Mesenchymal stem cell (in vitro differentiated cells and primary cell): ENCODE measurements around the gene PRSS38.

Experiments
- DNase-seq: peaks from one replicate; pipeline ENCODE4 v3.0.0-alpha.2; 2013
- H2AFZ ChIP-seq: one replicate; pipeline ENCODE4 v1.6.1; 2013; ENCODE audit warnings: low read depth, mild to moderate bottlenecking, control low read depth, inconsistent platforms, low read length, moderate library complexity
- H2AK5ac ChIP-seq: 2 replicates; pipeline ENCODE4 v1.6.1; 2013; ENCODE audit warnings: low read length, moderate library complexity, mild to moderate bottlenecking, inconsistent platforms; ENCODE audit not compliant: severe bottlenecking
- H2BK120ac ChIP-seq: one replicate; pipeline ENCODE4 v1.6.1; 2013; ENCODE audit warnings: low read depth, mild to moderate bottlenecking, inconsistent platforms, low read length, moderate library complexity
- H2BK12ac ChIP-seq, 2 experiments: one replicate each; pipeline ENCODE4 v1.6.1; 2013; ENCODE audit warnings: inconsistent platforms in 2 of 2, low read length in 2 of 2, mild to moderate bottlenecking in 2 of 2, moderate library complexity in 2 of 2, control low read depth in 1 of 2
- H2BK15ac ChIP-seq: one replicate; pipeline ENCODE4 v1.6.1; 2013; ENCODE audit warnings: mild to moderate bottlenecking, low read depth, inconsistent platforms; ENCODE audit not compliant: poor library complexity, severe bottlenecking
- H2BK5ac ChIP-seq: 2 replicates; pipeline ENCODE4 v1.6.1; 2013; ENCODE audit warnings: low read depth, mild to moderate bottlenecking, low read length, control low read depth, inconsistent platforms; ENCODE audit not compliant: poor library complexity, severe bottlenecking
- H3K14ac ChIP-seq, 2 experiments: one replicate each; pipeline ENCODE4 v1.6.1; 2013; ENCODE audit warnings: inconsistent platforms in 2 of 2, low read length in 2 of 2, control low read depth in 1 of 2, mild to moderate bottlenecking in 1 of 2, moderate library complexity in 1 of 2
- H3K18ac ChIP-seq, 2 experiments: one replicate each; pipeline ENCODE4 v1.6.1; 2013; ENCODE audit warnings: inconsistent platforms in 2 of 2, low read length in 2 of 2, control low read depth in 1 of 2, low read depth in 1 of 2, mild to moderate bottlenecking in 1 of 2
- H3K23ac ChIP-seq, 2 experiments: one replicate each; pipeline ENCODE4 v1.6.1; 2013; ENCODE audit warnings: inconsistent platforms in 2 of 2, low read length in 2 of 2, mild to moderate bottlenecking in 2 of 2, moderate library complexity in 2 of 2, control low read depth in 1 of 2
- H3K27ac ChIP-seq: 2 replicates; pipeline ENCODE4 v1.5.1; 2013; ENCODE audit warnings: mild to moderate bottlenecking, moderate library complexity, low read length, control low read depth, inconsistent platforms; ENCODE audit not compliant: poor library complexity, severe bottlenecking
- H3K27me3 ChIP-seq, 2 experiments: 2 replicates each; pipeline versions ENCODE4 v1.6.1 to v1.7.0; 2013; ENCODE audit warnings: low read length in 2 of 2, mild to moderate bottlenecking in 2 of 2, moderate library complexity in 2 of 2, control low read depth in 1 of 2, inconsistent platforms in 1 of 2; ENCODE audit not compliant: control insufficient read depth in 1 of 2, insufficient read depth in 1 of 2
- H3K36me3 ChIP-seq, 2 experiments: 2 replicates each; pipeline versions ENCODE4 v1.6.1 to v1.7.0; 2013; ENCODE audit warnings: low read length in 2 of 2, control low read depth in 1 of 2, inconsistent platforms in 1 of 2, low read depth in 1 of 2, mild to moderate bottlenecking in 1 of 2; ENCODE audit not compliant: insufficient read depth in 2 of 2, control insufficient read depth in 1 of 2
- H3K4ac ChIP-seq, 2 experiments: one replicate each; pipeline ENCODE4 v1.6.1; 2013; ENCODE audit warnings: inconsistent platforms in 2 of 2, low read length in 2 of 2, mild to moderate bottlenecking in 2 of 2, moderate library complexity in 2 of 2, control low read depth in 1 of 2, low read depth in 1 of 2
- H3K4me1 ChIP-seq: 2 replicates; pipeline ENCODE4 v1.6.1; 2013; ENCODE audit warnings: low read depth, low read length, control low read depth; ENCODE audit not compliant: control insufficient read depth, insufficient read depth
- H3K4me2 ChIP-seq: 2 replicates; pipeline ENCODE4 v1.6.1; 2013; ENCODE audit warnings: low read length, mild to moderate bottlenecking, inconsistent platforms; ENCODE audit not compliant: poor library complexity, severe bottlenecking
- H3K4me3 ChIP-seq, 2 experiments: 2 replicates each; pipeline versions ENCODE4 v1.5.1 to v1.7.0; 2013; ENCODE audit warnings: low read length in 2 of 2, mild to moderate bottlenecking in 2 of 2, control low read depth in 1 of 2, low read depth in 1 of 2; ENCODE audit not compliant: insufficient read depth in 1 of 2
- H3K79me1 ChIP-seq: replicated peaks from 2 replicates; pipeline ENCODE4 v1.6.1; 2013; ENCODE audit warnings: mild to moderate bottlenecking, control low read depth, low read length, inconsistent platforms; ENCODE audit not compliant: poor library complexity, severe bottlenecking
- H3K9ac ChIP-seq: 2 replicates; pipeline ENCODE4 v1.7.0; 2013; ENCODE audit warnings: mild to moderate bottlenecking, low read length, moderate library complexity
- H3K9me3 ChIP-seq: 2 replicates; pipeline ENCODE4 v1.7.0; 2013; ENCODE audit warnings: mild to moderate bottlenecking, low read length; ENCODE audit not compliant: control insufficient read depth
- H4K8ac ChIP-seq: one replicate; pipeline ENCODE4 v1.6.1; 2013; ENCODE audit warnings: inconsistent platforms, mild to moderate bottlenecking, low read length, moderate library complexity
- H4K91ac ChIP-seq: one replicate; pipeline ENCODE4 v1.6.1; 2013; ENCODE audit warnings: mild to moderate bottlenecking, low read length, inconsistent platforms
- WGBS: methylation state at CpG from one replicate; pipeline ENCODE4 v1.1.7; 2013; ENCODE audit warnings: mixed read lengths; 5-methylcytosine and 5-hydroxymethylcytosine counted together

PRSS38 gene

DNA sequence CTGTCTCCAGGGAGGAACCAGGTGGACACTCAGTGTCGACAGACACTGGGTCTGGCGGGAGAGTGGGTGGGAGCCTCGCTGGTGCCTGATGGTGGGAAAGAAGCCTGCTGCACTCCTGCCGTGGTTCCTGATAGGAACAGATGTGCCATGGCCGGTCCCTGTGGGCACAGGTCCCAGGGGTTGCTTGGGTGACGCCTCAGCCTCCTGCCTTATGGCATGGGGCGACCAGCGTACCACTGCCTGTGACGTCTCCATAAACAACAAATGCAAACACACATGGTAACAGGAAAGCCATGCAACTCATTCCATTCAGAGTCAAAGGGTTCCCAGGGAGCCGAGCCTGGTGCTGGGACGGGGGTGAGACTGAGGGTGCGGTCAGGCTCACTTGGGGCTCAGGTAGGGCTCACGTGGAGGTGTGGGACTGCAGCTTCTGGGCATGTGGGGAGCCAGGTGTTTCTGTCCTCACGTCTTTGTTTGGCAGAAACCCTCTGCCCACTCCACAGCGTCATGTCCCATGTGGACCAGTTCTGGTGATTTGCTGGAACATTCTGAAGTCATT, 45.5 kb upstream of the PRSS38 start:
- H3K18ac ChIP-seq: no peak overlapping the region
- peaks cover 37% of the 10 kb centered on the region for H3K4me1 ChIP-seq
- no peak overlapping the region for H3K4me3 ChIP-seq
- H2AFZ ChIP-seq: no peak overlapping the region
- H3K36me3 ChIP-seq: peaks cover 55 to 69% of the 10 kb centered on the region in 2 experiments
- H3K9me3 ChIP-seq: no peaks in the 10 kb centered on the region
- H4K91ac ChIP-seq: no peak overlapping the region
- no peaks in the 10 kb centered on the region for H3K27me3 ChIP-seq
- peaks cover 44% of the 10 kb centered on the region for H3K79me1 ChIP-seq
- H3K4me2 ChIP-seq: no peak overlapping the region
- H3K14ac ChIP-seq: no peak overlapping the region
- no peak overlapping the region for H2BK5ac ChIP-seq
- H3K9ac ChIP-seq: no peak overlapping the region
- no peak overlapping the region for H3K27ac ChIP-seq
- no peak overlapping the region for H2BK15ac ChIP-seq
- H3K4ac ChIP-seq: no peak overlapping the region
- H2BK120ac ChIP-seq: no peak overlapping the region
- 94% methylated on average over 14 of the region's 15 CpGs for WGBS
- H3K23ac ChIP-seq: no peak overlapping the region
- H2BK12ac ChIP-seq: no peak overlapping the region
- H4K8ac ChIP-seq: no peak overlapping the region
- DNase-seq: no peak
- no peak overlapping the region for H2AK5ac ChIP-seq

DNA sequence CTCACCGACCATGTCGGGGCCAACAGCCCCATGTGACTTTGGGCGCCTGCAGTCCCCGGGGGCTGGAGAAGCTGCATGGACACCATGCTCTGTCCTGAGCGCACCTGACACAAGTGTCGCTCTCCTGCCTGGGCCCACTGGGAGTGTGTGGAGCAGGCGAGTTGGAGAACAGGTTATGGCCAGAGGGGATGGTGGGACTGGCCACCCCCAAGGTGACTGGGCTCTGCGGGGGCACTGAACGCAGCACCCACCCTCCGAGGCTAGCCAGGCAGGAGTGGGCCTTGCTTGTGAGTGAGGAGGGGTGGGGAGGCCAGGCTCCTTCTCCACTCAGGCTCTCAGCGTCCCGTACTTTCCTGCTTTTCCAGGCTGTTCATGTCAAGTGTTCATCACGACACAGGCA, 44.7 kb upstream of the PRSS38 start:
- H3K9me3 ChIP-seq: no peaks in the 10 kb centered on the region
- H2BK120ac ChIP-seq: no peak overlapping the region
- DNase-seq: no peak
- no peak overlapping the region for H3K4ac ChIP-seq
- H3K23ac ChIP-seq: no peak overlapping the region
- no peak overlapping the region for H2BK5ac ChIP-seq
- no peak overlapping the region for H2AK5ac ChIP-seq
- no peak overlapping the region for H2BK12ac ChIP-seq
- H3K4me1 ChIP-seq: peaks cover 38% of the 10 kb centered on the region
- H3K36me3 ChIP-seq: peaks cover 55 to 62% of the 10 kb centered on the region in 2 experiments
- peaks cover 40% of the 10 kb centered on the region for H3K79me1 ChIP-seq
- no peak overlapping the region for H2AFZ ChIP-seq
- no peak overlapping the region for H4K8ac ChIP-seq
- H3K4me3 ChIP-seq: no peak overlapping the region
- no peaks in the 10 kb centered on the region for H3K27me3 ChIP-seq
- H3K9ac ChIP-seq: no peak overlapping the region
- no peak overlapping the region for H4K91ac ChIP-seq
- no peak overlapping the region for H2BK15ac ChIP-seq
- H3K27ac ChIP-seq: no peak overlapping the region
- WGBS: 98% methylated on average over 13 of the region's 13 CpGs
- H3K14ac ChIP-seq: no peak overlapping the region
- H3K4me2 ChIP-seq: no peak overlapping the region
- no peak overlapping the region for H3K18ac ChIP-seq

DNA sequence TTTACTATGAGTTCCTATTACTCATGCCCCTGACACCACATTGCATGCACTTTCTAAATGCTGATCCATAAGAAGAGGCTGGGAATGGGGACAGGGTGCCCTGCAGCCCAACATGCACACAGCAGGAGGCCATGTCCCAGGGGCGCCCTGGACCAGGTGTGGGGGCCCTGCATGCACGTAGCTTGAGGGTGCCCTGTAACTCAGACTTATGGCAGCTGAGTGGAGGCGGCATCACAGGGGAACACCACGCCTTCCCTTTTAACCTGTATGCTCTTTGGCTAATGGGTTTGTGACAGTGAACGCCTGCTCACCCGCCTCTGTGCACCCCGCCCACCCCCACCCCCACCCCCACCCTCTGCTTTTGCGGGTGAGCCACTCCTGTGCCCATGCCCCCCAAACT, 44.1 kb upstream of the PRSS38 start:
- H3K4me3 ChIP-seq: no peak overlapping the region

DNA sequence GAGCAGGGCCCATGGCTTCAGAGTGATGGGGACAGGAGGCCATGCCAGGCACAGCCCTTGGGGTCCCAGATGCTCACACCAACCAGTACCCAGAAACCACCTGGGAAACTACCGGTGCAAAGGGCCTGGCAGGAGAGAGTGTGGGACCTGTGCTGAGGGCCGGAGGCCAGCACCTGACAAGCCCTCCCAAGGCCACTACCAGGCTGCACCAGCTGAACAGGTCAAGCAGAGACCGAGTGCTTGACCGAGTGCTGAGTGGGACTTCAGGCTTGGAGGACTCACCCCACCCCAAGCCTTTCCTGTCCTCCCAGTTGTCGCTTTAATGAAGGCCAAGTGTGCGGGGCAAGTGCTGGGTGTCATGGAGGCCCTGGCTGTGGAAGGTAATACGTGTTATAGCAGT, 43.7 kb upstream of the PRSS38 start:
- Histone ChIP-seq H3K27me3 (no peaks in the 10 kb centered on the region), H3K9ac (no peak overlapping the region), H4K91ac (no peak overlapping the region), H3K27ac (no peak overlapping the region), H2BK120ac (no peak overlapping the region), H3K14ac (no peak overlapping the region), H3K4me3 (no peak overlapping the region), H3K4me2 (no peak overlapping the region), H3K23ac (no peak overlapping the region), H3K4ac (no peak overlapping the region), H3K18ac (no peak overlapping the region), H2AK5ac (no peak overlapping the region), H3K79me1 (peaks cover 40% of the 10 kb centered on the region), H2BK15ac (no peak overlapping the region), H2BK5ac (no peak overlapping the region), H3K4me1 (peaks cover 36% of the 10 kb centered on the region), H3K36me3 (peaks cover 60 to 61% of the 10 kb centered on the region in 2 experiments), H2AFZ (no peak overlapping the region), H3K9me3 (no peaks in the 10 kb centered on the region), H2BK12ac (no peak overlapping the region), H4K8ac (no peak overlapping the region)
- no peak for DNase-seq
- 97% methylated on average over 4 of the region's 7 CpGs for WGBS

More for the DNA sequence above, 44.1 kb upstream of the PRSS38 start:
- no peaks in the 10 kb centered on the region for H3K9me3 ChIP-seq
- no peaks in the 10 kb centered on the region for H3K27me3 ChIP-seq
- H3K36me3 ChIP-seq: peaks cover 57 to 62% of the 10 kb centered on the region in 2 experiments
- H3K4me1 ChIP-seq: peaks cover 38% of the 10 kb centered on the region
- H3K18ac ChIP-seq: no peak overlapping the region
- H3K4me2 ChIP-seq: no peak overlapping the region
- H3K79me1 ChIP-seq: peaks cover 40% of the 10 kb centered on the region
- no peak overlapping the region for H2AK5ac ChIP-seq
- WGBS: 95% methylated on average over 7 of the region's 8 CpGs
- no peak overlapping the region for H4K8ac ChIP-seq
- no peak overlapping the region for H3K4ac ChIP-seq
- no peak overlapping the region for H3K23ac ChIP-seq
- DNase-seq: no peak
- H3K27ac ChIP-seq: no peak overlapping the region
- H3K9ac ChIP-seq: no peak overlapping the region
- no peak overlapping the region for H2AFZ ChIP-seq
- H4K91ac ChIP-seq: no peak overlapping the region
- no peak overlapping the region for H2BK120ac ChIP-seq
- no peak overlapping the region for H2BK5ac ChIP-seq
- H2BK15ac ChIP-seq: no peak overlapping the region
- H2BK12ac ChIP-seq: no peak overlapping the region
- no peak overlapping the region for H3K14ac ChIP-seq
